ENCODE data around the gene SNX17. TPM values are rescaled to one million over a fixed set of nuclear protein-coding genes. Genes with fewer than 3 reads are reported as not detected.

SNX17 gene
- total and polyA plus RNA-seq, 2 of the 13 experiments (the other 11 are each of a cell fraction or from before 2014, with no cell fraction given), result 75.0 to 109 TPM

DNA sequence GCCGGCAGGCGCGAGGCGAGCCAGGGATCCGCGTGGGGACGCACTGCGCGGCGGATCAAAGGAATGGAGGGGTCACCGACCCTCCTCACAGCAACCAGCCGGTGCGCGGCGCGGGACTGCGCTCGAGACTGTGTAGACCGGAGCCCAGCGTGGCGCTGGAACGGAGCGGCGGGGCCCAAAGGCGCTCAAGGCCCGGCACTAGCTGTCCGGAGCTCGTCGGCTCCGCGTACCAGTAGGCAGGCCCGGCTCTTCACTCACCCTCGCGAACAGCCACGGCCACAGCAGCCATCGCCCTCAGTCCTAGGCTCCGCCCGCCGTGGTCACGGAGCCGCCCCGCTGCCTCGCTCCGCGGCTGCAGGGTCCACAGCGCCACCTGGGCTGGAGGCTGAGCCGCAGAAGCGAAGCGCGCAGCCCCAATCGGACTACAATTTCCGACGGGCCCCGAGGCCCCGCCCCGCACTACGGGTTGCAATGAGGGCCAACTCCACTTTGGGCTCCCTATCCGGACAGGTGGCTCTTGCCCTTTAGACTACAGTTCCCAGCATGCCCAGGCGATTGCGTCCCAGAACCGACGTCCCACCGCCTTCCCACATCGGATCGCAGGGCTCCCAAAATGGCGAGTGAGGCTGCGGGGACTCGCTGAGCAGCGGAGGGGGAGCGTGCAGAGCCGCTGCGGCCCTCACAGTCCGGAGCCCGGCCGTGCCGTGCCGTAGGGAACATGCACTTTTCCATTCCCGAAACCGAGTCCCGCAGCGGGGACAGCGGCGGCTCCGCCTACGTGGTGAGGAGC, at the start of gene SNX17, which contains the start of gene EIF2B4 (continued):
- TF ChIP-seq ATF6 (CRISPR knock-in tag; conservative IDR thresholded peaks at IDR 0.05) (0 out of 2 replicates have a peak, but pooled peaks have one; percentile 33), SP1 (IDR thresholded peaks at IDR 0.05) (no peak), SP1 (CRISPR knock-in tag; IDR thresholded peaks at IDR 0.05) (peak; percentile 100), SNAI1 (CRISPR knock-in tag; IDR thresholded peaks at IDR 0.05; ENCODE audit: borderline replicate concordance) (no peak), ZFP82 (CRISPR knock-in tag; IDR thresholded peaks at IDR 0.05; ENCODE audit: borderline replicate concordance) (peak; percentile 30), ZNF235 (CRISPR knock-in tag; IDR thresholded peaks at IDR 0.05; ENCODE audit: borderline replicate concordance) (peak; percentile 87; the same call in 1 of the 2 replicates), EEA1 (CRISPR knock-in tag; IDR thresholded peaks at IDR 0.05; ENCODE audit: borderline replicate concordance) (no peak; the same call in 1 of the 2 replicates), ZFP36L2 (CRISPR knock-in tag; IDR thresholded peaks at IDR 0.05) (peak; percentile 31; the same call in 1 of the 2 replicates), XBP1 (CRISPR knock-in tag; IDR thresholded peaks at IDR 0.05) (peak; percentile 38; the same call in 1 of the 2 replicates), MLXIP (CRISPR knock-in tag; IDR thresholded peaks at IDR 0.05; ENCODE audit: borderline replicate concordance) (0 out of 2 replicates have a peak, but pooled peaks have one; percentile 50), SP5 (CRISPR knock-in tag; IDR thresholded peaks at IDR 0.05; ENCODE audit: borderline replicate concordance, low read depth) (peak; percentile 68)
- TF ChIP-seq, protein P1, sequence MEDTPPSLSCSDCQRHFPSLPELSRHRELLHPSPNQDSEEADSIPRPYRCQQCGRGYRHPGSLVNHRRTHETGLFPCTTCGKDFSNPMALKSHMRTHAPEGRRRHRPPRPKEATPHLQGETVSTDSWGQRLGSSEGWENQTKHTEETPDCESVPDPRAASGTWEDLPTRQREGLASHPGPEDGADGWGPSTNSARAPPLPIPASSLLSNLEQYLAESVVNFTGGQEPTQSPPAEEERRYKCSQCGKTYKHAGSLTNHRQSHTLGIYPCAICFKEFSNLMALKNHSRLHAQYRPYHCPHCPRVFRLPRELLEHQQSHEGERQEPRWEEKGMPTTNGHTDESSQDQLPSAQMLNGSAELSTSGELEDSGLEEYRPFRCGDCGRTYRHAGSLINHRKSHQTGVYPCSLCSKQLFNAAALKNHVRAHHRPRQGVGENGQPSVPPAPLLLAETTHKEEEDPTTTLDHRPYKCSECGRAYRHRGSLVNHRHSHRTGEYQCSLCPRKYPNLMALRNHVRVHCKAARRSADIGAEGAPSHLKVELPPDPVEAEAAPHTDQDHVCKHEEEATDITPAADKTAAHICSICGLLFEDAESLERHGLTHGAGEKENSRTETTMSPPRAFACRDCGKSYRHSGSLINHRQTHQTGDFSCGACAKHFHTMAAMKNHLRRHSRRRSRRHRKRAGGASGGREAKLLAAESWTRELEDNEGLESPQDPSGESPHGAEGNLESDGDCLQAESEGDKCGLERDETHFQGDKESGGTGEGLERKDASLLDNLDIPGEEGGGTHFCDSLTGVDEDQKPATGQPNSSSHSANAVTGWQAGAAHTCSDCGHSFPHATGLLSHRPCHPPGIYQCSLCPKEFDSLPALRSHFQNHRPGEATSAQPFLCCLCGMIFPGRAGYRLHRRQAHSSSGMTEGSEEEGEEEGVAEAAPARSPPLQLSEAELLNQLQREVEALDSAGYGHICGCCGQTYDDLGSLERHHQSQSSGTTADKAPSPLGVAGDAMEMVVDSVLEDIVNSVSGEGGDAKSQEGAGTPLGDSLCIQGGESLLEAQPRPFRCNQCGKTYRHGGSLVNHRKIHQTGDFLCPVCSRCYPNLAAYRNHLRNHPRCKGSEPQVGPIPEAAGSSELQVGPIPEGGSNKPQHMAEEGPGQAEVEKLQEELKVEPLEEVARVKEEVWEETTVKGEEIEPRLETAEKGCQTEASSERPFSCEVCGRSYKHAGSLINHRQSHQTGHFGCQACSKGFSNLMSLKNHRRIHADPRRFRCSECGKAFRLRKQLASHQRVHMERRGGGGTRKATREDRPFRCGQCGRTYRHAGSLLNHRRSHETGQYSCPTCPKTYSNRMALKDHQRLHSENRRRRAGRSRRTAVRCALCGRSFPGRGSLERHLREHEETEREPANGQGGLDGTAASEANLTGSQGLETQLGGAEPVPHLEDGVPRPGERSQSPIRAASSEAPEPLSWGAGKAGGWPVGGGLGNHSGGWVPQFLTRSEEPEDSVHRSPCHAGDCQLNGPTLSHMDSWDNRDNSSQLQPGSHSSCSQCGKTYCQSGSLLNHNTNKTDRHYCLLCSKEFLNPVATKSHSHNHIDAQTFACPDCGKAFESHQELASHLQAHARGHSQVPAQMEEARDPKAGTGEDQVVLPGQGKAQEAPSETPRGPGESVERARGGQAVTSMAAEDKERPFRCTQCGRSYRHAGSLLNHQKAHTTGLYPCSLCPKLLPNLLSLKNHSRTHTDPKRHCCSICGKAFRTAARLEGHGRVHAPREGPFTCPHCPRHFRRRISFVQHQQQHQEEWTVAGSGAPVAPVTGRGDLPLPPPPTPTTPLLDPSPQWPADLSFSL (CRISPR knock-in tag; IDR thresholded peaks at IDR 0.05), result no peak

Measured in HepG2 (cell line).